HepG2 (cell line): ENCODE measurements around the gene TCFL5. TPM values are rescaled to one million over a fixed set of nuclear protein-coding genes. Genes with fewer than 3 reads are reported as not detected.

Experiments
- ATM ChIP-seq: fragments of 450-650 bp; IDR thresholded peaks from 2 replicates; pipeline ENCODE4 v1.7.1; 2017; ENCODE audit warnings: mild to moderate bottlenecking, borderline replicate concordance
- KAT8 ChIP-seq: IDR thresholded peaks from 2 replicates; pipeline ENCODE4 v1.6.1; 2016; ENCODE audit warnings: missing genetic modification reagents, missing compliant biosample characterization
- MTF2 ChIP-seq: sonication (generic); formaldehyde crosslinking; IDR thresholded peaks from 2 replicates; pipeline ENCODE4 v1.5.0; 2020; ENCODE audit warnings: missing genetic modification reagents, borderline replicate concordance
- MXD4 ChIP-seq: IDR thresholded peaks from 2 replicates; pipeline ENCODE4 v1.6.1; 2016; ENCODE audit warnings: mild to moderate bottlenecking, missing biosample characterization, missing genetic modification reagents
- PHF21A ChIP-seq: sonication (generic); formaldehyde crosslinking; IDR thresholded peaks from 2 replicates; pipeline ENCODE4 v1.5.0; 2020; ENCODE audit warnings: mild to moderate bottlenecking, missing genetic modification reagents
- RNF2 ChIP-seq: fragments of 450-650 bp; conservative IDR thresholded peaks from 2 replicates; pipeline ENCODE4 v1.6.1; 2016; ENCODE audit warnings: low read depth
- SRSF9 ChIP-seq: fragments of 200-400 bp; formaldehyde crosslinking; IDR thresholded peaks from 2 replicates; pipeline ENCODE4 v1.6.1; 2018; ENCODE audit warnings: borderline replicate concordance, mild to moderate bottlenecking, low read depth, low read length; ENCODE audit not compliant: insufficient read depth, poor library complexity, severe bottlenecking
- ZFP36 ChIP-seq: fragments of 150-350 bp; IDR thresholded peaks from 2 replicates; pipeline ENCODE4 v1.6.1; 2018; ENCODE audit warnings: borderline replicate concordance, low read length, low read depth; ENCODE audit not compliant: partially characterized antibody
- ZNF230 ChIP-seq: sonication (generic); formaldehyde crosslinking; IDR thresholded peaks from 2 replicates; pipeline ENCODE4 v1.4.0; 2020; ENCODE audit warnings: mild to moderate bottlenecking, missing genetic modification reagents
- ZNF234 ChIP-seq: sonication (generic); formaldehyde crosslinking; conservative IDR thresholded peaks from 2 replicates; pipeline ENCODE4 v1.5.1; 2020; ENCODE audit warnings: mild to moderate bottlenecking, missing genetic modification reagents
- ZNF446 ChIP-seq: sonication (generic); formaldehyde crosslinking; IDR thresholded peaks from 2 replicates; pipeline ENCODE4 v1.5.0; 2020; ENCODE audit warnings: mild to moderate bottlenecking, missing genetic modification reagents
- ZNF546 ChIP-seq: sonication (generic); formaldehyde crosslinking; conservative IDR thresholded peaks from 2 replicates; pipeline ENCODE4 v1.8.1; 2023; ENCODE audit warnings: mild to moderate bottlenecking, missing genetic modification reagents
- ZNF83 ChIP-seq: sonication (generic); formaldehyde crosslinking; IDR thresholded peaks from 2 replicates; pipeline ENCODE4 v1.4.0; 2020; ENCODE audit warnings: missing genetic modification reagents, mild to moderate bottlenecking, borderline replicate concordance
- polyA plus RNA-seq, 8 experiments: library from polyadenylated mRNA; depleted of rRNA in 3 of 8; stranded (reverse) in 7 of 8; unstranded in 1 of 8; fragments of >200 nt; fragmentation: Illumina TruSeq in 4 of 8; extraction: Trizol in 4 of 8; gene quantifications; 2 replicates each; pipeline versions ENCODE4 v1.2.1 to v1.2.3, GENCODE V29; 2011 to 2016; ENCODE audit warnings: low read depth in 4 of 8, missing spikeins in 1 of 8, mixed read lengths in 1 of 8; ENCODE audit not compliant: insufficient read depth in 1 of 8
- total RNA-seq, 5 experiments: library from RNA; depleted of rRNA; stranded (reverse); fragments of >200 nt; fragmentation: Illumina TruSeq; extraction: Trizol; gene quantifications; 2 replicates each; pipeline ENCODE4 v1.2.3, GENCODE V29; 2016; ENCODE audit warnings: low read depth in 1 of 5
- TF ChIP-seq, protein P1 (sequence below): fragments of 450-650 bp; IDR thresholded peaks from 2 replicates; pipeline ENCODE4 v1.6.1; 2017; ENCODE audit warnings: mild to moderate bottlenecking
- TF ChIP-seq, protein P2 (sequence below): sonication (generic); formaldehyde crosslinking; IDR thresholded peaks from 2 replicates; pipeline ENCODE4 v1.4.0; 2020; ENCODE audit warnings: missing genetic modification reagents
- TF ChIP-seq, protein P3 (sequence below): sonication (generic); formaldehyde crosslinking; IDR thresholded peaks from 2 replicates; pipeline ENCODE4 v1.4.0; 2020; ENCODE audit warnings: low read depth, missing genetic modification reagents
- TF ChIP-seq, protein P4 (sequence below): IDR thresholded peaks from 2 replicates; pipeline ENCODE4 v1.6.1; 2012; ENCODE audit warnings: low read depth, low read length, improper control_type of control experiment
- TF ChIP-seq, protein P5 (sequence below): sonication (generic); formaldehyde crosslinking; IDR thresholded peaks from 2 replicates; pipeline ENCODE4 v1.4.0; 2020; ENCODE audit warnings: missing genetic modification reagents; ENCODE audit errors: not compliant biosample characterization

The TCFL5 gene
- total and polyA plus RNA-seq, 2 of the 13 experiments (the other 11 are each of a cell fraction or from before 2014, with no cell fraction given) = 14.8 to 20.0 TPM

DNA sequence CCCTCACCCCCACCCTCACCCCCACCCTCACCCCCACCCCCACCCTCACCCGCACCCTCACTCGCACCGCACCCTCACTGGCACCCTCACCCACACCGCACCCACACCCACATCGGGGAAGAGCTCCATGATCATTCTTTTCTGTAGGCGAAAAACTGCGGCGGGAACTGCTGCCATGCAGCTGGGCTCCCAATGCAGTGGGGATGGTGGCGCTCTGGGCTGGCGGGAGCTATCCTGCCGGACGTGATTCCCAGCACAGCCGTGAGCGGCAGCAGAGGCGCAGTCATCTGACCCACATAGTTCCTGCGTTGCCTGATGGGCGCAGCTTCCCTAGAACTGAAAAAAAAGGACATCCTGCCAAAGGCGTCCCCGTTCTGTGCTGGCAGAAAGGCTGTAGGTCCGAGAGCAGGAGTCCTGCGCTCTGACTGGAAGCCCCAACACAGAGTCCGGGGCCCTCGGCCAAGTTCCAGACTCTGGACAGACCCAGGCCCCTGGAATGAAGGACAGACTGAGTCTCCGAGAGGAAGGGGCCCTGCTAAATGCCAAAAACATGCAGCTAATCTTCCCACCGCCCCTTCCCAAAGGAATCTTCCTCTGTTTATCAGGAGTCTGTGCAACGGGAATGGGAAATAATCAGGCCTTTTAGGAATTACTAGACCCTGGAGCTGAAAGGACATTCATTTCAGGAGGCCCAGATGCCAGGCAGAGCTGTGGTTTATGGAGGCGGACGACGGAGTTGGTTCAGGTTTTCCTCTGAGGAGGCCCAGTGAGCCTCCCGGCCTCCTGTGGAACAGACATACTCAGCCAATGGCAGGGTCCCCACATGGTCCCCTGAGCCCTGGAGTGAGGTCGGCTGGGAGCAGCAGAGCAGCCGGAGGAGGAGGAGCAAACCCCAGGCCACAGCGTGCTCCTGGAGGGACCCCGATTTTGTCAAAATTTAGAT lies 14.1 kb upstream of the TCFL5 start (continued):
- TF ChIP-seq, protein P1, sequence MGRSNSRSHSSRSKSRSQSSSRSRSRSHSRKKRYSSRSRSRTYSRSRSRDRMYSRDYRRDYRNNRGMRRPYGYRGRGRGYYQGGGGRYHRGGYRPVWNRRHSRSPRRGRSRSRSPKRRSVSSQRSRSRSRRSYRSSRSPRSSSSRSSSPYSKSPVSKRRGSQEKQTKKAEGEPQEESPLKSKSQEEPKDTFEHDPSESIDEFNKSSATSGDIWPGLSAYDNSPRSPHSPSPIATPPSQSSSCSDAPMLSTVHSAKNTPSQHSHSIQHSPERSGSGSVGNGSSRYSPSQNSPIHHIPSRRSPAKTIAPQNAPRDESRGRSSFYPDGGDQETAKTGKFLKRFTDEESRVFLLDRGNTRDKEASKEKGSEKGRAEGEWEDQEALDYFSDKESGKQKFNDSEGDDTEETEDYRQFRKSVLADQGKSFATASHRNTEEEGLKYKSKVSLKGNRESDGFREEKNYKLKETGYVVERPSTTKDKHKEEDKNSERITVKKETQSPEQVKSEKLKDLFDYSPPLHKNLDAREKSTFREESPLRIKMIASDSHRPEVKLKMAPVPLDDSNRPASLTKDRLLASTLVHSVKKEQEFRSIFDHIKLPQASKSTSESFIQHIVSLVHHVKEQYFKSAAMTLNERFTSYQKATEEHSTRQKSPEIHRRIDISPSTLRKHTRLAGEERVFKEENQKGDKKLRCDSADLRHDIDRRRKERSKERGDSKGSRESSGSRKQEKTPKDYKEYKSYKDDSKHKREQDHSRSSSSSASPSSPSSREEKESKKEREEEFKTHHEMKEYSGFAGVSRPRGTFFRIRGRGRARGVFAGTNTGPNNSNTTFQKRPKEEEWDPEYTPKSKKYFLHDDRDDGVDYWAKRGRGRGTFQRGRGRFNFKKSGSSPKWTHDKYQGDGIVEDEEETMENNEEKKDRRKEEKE = no peak
- TF ChIP-seq MXD4 (CRISPR knock-in tag) (no peak), SRSF9 (no peak), ZNF546 (CRISPR knock-in tag) (no peak; the same call in 1 of the 2 replicates), ATM (no peak), ZFP36 (no peak), ZNF234 (CRISPR knock-in tag) (no peak), ZNF446 (CRISPR knock-in tag) (no peak), RNF2 (peak; percentile 33; the same call in 1 of the 2 replicates), KAT8 (CRISPR knock-in tag) (peak; percentile 81), ZNF83 (CRISPR knock-in tag) (no peak), MTF2 (CRISPR knock-in tag) (no peak; the same call in 1 of the 2 replicates), ZNF230 (CRISPR knock-in tag) (0 out of 2 replicates have a peak, but pooled peaks have one; percentile 50), PHF21A (CRISPR knock-in tag) (peak; percentile 84)
- TF ChIP-seq, protein P2, sequence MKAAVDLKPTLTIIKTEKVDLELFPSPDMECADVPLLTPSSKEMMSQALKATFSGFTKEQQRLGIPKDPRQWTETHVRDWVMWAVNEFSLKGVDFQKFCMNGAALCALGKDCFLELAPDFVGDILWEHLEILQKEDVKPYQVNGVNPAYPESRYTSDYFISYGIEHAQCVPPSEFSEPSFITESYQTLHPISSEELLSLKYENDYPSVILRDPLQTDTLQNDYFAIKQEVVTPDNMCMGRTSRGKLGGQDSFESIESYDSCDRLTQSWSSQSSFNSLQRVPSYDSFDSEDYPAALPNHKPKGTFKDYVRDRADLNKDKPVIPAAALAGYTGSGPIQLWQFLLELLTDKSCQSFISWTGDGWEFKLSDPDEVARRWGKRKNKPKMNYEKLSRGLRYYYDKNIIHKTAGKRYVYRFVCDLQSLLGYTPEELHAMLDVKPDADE = no peak
- TF ChIP-seq, protein P3, sequence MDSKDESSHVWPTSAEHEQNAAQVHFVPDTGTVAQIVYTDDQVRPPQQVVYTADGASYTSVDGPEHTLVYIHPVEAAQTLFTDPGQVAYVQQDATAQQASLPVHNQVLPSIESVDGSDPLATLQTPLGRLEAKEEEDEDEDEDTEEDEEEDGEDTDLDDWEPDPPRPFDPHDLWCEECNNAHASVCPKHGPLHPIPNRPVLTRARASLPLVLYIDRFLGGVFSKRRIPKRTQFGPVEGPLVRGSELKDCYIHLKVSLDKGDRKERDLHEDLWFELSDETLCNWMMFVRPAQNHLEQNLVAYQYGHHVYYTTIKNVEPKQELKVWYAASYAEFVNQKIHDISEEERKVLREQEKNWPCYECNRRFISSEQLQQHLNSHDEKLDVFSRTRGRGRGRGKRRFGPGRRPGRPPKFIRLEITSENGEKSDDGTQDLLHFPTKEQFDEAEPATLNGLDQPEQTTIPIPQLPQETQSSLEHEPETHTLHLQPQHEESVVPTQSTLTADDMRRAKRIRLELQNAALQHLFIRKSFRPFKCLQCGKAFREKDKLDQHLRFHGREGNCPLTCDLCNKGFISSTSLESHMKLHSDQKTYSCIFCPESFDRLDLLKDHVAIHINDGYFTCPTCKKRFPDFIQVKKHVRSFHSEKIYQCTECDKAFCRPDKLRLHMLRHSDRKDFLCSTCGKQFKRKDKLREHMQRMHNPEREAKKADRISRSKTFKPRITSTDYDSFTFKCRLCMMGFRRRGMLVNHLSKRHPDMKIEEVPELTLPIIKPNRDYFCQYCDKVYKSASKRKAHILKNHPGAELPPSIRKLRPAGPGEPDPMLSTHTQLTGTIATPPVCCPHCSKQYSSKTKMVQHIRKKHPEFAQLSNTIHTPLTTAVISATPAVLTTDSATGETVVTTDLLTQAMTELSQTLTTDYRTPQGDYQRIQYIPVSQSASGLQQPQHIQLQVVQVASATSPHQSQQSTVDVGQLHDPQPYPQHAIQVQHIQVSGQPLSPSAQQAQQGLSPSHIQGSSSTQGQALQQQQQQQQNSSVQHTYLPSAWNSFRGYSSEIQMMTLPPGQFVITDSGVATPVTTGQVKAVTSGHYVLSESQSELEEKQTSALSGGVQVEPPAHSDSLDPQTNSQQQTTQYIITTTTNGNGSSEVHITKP (CRISPR knock-in tag) = no peak
- TF ChIP-seq, protein P4, sequence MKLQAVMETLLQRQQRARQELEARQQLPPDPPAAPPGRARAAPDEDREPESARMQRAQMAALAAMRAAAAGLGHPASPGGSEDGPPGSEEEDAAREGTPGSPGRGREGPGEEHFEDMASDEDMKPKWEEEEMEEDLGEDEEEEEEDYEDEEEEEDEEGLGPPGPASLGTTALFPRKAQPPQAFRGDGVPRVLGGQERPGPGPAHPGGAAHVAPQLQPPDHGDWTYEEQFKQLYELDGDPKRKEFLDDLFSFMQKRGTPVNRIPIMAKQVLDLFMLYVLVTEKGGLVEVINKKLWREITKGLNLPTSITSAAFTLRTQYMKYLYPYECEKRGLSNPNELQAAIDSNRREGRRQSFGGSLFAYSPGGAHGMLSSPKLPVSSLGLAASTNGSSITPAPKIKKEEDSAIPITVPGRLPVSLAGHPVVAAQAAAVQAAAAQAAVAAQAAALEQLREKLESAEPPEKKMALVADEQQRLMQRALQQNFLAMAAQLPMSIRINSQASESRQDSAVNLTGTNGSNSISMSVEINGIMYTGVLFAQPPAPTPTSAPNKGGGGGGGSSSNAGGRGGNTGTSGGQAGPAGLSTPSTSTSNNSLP = no peak
- TF ChIP-seq, protein P5, sequence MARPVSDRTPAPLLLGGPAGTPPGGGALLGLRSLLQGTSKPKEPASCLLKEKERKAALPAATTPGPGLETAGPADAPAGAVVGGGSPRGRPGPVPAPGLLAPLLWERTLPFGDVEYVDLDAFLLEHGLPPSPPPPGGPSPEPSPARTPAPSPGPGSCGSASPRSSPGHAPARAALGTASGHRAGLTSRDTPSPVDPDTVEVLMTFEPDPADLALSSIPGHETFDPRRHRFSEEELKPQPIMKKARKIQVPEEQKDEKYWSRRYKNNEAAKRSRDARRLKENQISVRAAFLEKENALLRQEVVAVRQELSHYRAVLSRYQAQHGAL (CRISPR knock-in tag) = no peak
